GM12875 (cell line): ENCODE data around the gene FAM170A.

ENCODE experiments used
- H3K4me3 ChIP-seq: one replicate; pipeline ENCODE4 v1.5.1; 2011; ENCODE audit warnings: low read depth, low read length, control low read depth
- TF ChIP-seq, protein P1 (sequence below): IDR thresholded peaks from 2 replicates; pipeline ENCODE4 v1.5.1; 2011; ENCODE audit warnings: low read depth, mild to moderate bottlenecking, control low read depth, inconsistent platforms, low read length, moderate library complexity, borderline replicate concordance; ENCODE audit not compliant: insufficient read depth

FAM170A gene

DNA sequence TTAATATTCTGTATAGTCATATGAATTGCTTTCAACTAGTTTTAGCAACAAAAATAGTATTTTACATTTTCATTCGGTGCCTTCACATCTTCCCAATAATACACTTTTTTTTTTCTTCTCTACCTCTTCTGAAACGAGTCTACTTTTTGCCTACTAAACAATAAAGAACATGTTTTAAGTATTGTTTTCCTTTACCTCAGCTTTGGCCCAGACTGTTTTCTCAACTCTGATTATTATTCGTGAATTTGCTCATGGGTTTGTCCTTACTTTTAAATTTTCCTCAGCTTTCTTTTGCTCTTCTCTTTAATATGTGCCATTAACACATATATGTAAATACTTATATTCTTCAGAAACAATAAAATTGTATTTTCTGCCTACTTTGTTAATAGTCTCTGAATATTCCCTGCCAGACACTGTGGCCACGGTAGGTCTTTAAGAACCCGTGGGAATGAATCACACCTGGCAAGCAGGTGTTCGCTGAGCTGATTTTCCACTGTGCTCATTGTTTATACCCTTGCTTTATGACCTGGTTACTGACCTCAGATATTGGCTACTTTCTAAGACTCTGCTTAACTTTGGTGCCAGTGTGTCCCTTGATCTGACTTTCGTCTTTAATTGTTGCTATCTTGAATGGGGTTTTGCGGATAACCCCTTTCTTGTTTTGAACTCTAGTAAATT lies 49.1 kb downstream of the FAM170A start:
- H3K4me3 ChIP-seq, result no peak overlapping the region
- TF ChIP-seq, protein P1, sequence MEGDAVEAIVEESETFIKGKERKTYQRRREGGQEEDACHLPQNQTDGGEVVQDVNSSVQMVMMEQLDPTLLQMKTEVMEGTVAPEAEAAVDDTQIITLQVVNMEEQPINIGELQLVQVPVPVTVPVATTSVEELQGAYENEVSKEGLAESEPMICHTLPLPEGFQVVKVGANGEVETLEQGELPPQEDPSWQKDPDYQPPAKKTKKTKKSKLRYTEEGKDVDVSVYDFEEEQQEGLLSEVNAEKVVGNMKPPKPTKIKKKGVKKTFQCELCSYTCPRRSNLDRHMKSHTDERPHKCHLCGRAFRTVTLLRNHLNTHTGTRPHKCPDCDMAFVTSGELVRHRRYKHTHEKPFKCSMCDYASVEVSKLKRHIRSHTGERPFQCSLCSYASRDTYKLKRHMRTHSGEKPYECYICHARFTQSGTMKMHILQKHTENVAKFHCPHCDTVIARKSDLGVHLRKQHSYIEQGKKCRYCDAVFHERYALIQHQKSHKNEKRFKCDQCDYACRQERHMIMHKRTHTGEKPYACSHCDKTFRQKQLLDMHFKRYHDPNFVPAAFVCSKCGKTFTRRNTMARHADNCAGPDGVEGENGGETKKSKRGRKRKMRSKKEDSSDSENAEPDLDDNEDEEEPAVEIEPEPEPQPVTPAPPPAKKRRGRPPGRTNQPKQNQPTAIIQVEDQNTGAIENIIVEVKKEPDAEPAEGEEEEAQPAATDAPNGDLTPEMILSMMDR, result no peak

DNA sequence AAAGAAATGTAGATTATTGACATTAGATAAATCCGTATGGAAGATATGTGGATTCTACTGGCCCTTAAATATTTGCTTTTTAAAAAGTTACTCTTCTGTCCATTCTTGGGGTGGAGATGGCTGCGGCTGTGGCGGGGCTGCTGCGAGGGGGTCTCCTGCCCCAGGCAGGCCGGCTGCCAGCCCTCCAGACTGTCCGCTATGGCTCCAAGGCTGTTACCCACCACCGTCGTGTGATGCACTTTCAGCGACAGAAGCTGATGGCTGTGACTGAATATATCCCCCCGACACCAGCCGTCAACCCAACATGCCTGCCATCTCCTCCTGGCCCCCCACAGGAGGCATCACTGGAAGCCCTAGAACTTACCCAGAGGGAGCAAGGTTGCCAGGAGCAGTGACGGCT lies 50.7 kb downstream of the FAM170A start:
- TF ChIP-seq, protein P1, result no peak
- H3K4me3 ChIP-seq, result no peak overlapping the region

DNA sequence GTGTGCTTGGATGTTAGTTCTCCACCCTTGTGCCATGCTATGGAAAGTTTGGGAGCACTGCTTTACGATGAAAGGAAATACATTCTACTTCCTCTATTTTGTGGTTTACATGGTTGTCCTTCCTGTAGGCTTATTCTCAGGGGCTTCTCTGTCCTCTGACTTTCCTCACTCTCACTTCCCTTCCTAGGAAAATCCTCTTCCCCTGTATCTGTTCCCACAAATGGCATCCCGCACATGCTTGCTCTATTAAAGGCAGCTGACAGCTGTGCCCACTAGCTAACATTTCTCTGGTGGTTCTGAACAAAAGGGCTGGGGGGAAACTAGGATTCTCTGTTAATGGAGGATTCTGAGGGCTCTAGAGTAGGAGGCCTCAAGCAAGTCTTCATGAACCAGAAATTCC lies 52.4 kb downstream of the FAM170A start:
- TF ChIP-seq, protein P1, result no peak
- no peak overlapping the region for H3K4me3 ChIP-seq

DNA sequence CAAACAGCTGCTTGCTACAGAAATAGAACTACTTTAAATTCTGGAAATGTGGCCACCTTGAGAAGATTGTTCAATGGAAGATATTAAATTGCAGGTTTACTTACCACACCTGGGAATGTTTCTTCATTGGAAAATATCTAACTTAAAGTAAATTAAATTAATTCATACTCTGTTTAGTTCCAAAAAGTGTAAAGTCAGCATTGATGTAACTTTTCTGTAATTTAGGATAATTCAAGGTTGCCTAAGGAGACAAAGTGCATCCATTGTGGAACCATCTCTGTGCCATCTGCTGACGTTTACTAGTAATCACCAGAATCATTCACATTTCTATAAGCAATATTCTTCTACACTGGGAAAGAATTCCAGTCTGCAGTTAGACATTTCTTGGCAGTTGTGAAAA lies 53.0 kb downstream of the FAM170A start:
- H3K4me3 ChIP-seq, result no peak overlapping the region
- TF ChIP-seq, protein P1, result no peak
